Islet precursor cell (in vitro differentiated cells): Measurements from ENCODE around the gene ITGAV.
A peak's percentile ranks its signal among the peaks of the same experiment; 100 is the strongest.
"Not testable (repeated sequence)": the region's sequence is repeated elsewhere in the genome, so short reads cannot be mapped to it uniquely, and the experiment has no call there.

Source experiments
- DNase-seq: peaks from one replicate; pipeline ENCODE4 v3.0.0-alpha.2; 2018

The ITGAV gene

DNA sequence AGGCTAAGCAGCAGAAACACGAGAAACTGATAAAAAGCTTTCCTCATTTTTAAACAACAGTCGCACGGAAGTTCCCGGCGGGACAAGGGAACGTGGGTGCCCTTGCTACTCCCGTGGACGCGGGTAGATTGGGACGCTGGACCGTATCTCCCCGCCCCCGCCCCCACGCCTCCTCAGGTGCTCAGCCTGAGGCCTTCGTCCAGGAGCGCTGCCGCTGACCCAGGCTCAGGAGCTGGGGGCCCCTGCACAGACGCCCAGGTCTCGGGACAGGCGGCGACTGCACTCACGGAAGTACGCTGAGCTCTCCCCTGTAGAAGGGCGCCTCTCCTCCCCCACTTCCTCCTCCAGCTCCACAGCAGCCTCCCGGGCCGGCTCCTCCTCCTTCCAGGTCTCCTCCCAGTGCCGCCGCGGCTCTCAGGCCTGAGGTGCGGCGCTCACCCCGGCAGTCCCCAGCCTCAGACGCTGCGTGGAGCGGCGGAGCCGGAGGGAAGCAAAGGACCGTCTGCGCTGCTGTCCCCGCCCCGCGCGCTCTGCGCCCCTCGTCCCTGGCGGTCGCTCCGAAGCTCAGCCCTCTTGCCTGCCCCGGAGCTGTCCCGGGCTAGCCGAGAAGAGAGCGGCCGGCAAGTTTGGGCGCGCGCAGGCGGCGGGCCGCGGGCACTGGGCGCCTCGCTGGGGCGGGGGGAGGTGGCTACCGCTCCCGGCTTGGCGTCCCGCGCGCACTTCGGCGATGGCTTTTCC, at the start of gene ITGAV:
Gene ITGAV (plus strand): TSS at position 445 of the 738 bp plus-strand sequence. CDS start 283 bp downstream, at position 728.
- peak; percentile 99 for DNase-seq

DNA sequence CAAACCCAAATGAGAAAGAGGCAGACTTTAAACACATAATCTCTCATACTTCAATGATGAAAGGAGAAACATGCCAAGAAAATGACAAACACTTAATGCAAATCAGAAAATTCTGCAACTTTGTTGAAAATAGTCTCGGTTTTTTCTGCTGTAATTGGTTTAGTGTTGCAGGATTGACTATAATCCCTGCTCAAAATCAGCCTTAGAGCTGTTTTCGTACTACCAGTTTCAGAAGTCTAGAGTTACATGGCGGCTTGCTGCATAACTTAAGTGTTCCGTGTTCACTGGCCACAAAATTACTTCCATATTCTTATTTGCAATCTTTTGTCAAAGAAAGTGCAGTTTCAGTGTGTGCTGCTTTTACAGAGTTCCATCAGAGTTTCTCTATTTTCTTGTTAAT, 48.9 kb upstream of the ITGAV start:
- no peak for DNase-seq

DNA sequence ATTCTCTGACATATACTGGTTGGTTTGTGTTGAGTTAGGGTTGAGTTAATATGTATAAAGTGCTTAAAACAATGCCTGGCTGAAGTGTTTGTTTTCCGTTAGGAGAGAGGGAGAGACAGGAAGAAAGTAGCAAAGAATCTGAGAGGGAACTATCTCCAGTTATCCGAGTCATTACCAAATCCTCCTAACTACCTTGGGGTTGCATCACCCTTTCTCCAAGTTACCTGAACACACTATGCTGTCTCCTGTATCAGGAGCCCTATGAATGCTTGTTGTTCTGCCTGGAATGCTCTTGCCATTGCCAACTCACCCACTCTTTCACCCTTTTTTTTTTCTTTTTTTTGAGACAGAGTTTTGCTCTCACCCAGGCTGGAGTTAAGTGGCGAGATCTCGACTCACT, 47.9 kb upstream of the ITGAV start:
- peak; percentile 62 for DNase-seq

DNA sequence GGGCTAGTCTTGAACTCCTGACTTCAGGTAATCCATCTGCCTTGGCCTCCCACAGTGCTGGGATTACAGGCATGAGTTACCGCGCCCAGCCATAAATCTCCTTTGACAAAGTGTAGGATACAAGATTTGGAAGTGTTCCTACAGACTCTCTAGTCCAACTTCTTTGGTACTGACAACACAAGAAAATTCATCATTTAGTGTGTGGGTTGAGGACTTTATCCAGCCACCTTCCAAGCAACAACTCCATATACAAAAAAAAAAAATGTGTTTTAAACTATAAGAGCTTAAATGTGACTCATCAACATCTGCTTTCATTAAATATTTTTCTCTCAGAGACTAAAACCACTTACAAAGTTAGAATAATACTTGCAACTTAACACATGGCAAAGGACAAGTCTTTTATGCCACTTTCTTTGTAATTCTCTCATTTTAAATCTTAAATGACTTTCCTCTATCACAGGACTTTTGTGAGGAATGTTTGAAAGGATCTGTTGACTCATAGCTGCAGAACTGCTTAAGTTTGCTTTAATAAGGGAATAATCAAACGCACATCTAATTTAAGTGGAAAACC, 46.2 kb upstream of the ITGAV start:
- peak; percentile 73 for DNase-seq

DNA sequence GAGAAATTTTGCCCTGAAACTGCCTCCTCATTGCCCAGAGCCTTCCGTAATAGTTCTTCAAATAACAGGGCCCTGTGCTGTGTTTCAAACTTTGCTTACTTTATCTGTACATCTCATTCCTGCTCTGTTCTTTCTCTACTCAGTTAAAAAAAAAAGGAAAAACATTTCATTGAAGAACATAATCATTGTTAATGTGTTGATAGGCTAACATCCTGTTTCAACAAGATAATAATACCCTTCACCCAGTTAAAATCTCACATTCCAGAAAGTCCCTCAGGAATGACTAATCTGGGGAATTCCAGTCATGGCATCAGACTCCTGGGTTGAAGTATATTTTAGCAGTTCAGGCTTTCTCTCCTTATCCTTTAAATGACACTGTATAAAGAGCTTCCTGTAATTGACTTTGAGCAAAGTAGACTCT, 45.6 kb upstream of the ITGAV start:
- DNase-seq, result peak; percentile 61

DNA sequence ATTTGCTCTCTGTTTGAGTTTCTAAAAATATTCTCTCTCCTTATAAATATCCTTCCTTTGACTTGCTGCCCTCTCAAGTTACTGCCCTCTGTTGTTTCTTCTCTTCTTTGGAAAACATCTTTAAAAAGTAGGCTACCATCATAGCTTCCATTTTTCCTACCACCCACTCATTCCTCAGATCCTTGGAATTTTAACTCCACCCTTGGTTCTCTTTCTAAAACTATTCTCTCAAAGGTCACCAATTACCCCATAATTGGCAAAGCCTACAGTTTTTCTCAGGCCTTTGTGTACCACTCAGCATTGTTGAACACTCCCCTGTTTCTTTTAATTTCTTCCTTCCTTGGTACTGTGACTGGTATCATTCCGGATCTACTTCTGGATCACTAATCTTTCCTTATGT, 43.0 kb upstream of the ITGAV start:
- DNase-seq, result no peak

DNA sequence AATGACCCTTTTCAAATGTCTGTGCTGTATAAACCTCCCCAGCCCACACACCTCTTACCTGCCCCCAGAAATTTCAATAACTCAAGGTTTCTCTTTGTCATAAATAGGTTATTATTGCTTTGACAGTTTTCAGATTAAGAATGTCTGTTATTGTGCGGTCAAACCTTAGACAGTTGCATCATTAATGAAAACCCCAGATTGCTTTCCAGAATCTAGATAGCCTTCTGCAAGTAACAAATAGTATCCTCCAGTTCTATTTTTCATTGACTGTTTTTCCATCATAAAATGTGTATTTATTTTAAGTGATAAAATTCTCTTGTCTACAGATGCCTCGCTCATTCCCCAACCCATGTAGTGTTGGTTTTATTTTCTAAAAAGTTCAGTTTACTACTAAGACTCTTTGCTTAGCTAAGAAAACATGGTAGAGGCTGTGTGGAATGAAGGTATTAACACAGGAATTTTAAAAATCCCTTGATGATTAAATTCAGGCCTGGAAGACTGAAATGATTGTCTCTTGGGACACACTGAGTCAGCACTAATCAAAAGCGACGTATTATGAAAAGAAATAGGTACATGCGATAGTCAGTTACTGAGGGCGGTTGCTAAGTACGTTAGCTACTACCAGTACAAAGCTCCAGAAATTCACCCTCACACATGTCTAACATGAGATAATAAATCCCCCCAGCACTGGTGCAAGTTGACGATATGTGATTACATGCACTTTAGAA, 38.4 kb upstream of the ITGAV start:
- DNase-seq, result no peak

DNA sequence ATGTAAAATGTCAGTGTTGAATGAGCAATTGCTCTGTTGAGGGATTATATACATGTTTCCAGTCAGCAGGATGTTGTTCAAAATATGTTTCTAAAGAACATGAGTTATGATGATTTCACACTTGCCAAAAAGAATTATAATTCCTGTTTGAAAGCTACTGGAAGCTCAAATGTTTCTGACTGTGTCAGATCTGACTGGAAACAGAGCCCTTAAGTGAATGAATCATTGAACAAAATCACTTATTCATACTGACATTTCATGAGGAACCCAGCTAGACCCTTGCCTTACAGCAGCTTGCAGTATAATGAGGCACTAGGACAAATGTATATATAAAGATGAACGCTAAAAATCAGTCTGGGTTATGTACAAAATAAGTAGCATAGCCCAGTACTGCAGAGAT, 35.4 kb upstream of the ITGAV start:
- no peak for DNase-seq

DNA sequence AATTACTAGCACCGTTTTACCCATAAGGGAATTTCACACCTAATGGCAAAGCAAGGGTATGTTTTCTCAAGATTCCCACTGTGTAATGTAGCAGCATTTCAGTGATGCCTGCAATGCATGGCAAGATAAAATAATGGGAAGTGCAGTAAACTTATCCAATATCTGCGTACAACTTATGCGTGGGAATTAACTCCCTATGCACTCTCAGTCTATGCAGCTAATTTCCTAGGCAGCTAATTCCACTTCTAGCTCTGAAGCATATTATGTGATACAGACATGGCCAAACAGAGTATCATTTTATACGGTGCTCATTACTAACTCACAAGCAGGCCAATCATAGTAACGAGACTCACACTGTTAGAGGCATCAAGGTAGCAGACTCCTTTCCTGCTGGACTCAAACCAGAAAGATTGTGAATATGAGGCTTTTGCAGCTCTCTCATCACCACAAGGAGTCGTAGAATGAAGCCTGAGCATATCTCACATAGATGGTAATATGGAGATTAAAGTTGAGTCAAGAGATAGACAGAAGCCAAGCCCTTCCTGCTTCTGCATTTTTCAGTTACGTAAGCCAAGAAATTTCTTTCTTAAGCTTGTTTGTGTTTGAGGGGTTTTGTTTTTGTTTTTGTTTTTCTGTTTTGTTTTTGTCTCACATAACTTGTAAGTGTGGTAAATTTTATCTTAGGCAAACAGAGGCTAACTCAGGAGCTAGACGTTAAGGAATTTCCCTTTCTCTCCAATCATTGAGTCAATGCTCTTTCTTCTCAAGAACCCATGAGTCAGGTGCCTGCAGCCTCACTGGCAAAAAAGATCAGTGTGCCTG, 34.8 kb upstream of the ITGAV start:
- DNase-seq, result no peak

DNA sequence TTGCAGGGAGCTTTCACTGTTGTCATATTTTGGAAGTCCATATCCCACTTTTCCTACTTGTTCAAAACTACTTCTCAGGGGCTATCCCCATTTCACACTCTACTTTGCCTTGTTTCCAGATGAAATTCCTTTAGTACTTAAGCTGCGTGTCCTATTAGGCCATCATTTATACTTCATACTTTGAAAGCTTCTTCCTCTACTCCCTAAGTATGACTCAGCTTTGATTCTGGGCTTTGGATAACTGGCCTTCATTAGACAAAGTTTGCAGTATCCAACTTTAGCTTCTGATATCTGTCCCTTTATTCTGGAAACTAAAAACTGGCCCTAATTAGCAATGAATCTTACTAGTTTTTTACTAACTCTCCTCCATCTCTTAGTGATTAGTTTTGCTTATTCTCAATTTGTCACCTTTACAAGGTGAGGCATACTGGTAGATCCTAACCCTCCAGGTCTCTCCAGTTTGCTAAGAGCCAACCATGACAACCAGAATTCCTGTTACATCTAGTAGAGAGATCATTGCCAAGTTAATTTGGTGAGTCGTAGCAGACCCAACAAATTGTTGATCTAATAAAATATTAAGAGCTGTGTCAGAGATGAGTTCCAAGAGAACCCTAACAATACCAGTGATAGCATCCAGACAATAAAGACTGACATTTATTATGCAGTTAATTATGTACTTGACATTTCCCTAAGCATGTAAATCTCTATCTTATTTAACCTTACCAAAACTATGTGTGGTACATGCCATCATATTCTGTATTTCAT, 31.2 kb upstream of the ITGAV start:
- no peak for DNase-seq

DNA sequence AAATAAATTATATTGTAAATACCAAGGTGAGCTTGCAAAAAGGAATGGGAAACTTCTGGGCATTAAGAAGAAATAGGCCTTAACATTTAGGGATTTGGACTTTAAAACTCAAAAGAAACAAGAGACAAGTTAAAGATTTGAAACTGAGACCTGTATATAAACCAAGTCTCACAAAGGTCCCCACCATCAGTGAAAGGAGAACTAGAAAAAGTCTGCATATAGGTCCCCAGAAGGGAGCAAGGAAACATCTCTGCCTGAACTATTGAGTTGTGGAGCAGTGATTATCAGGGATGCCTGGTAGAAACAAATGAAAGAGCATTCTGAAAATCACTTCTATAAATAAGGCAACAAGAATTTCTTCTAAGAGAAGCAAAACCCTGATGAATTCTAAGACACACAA, 30.5 kb upstream of the ITGAV start:
- no peak for DNase-seq

DNA sequence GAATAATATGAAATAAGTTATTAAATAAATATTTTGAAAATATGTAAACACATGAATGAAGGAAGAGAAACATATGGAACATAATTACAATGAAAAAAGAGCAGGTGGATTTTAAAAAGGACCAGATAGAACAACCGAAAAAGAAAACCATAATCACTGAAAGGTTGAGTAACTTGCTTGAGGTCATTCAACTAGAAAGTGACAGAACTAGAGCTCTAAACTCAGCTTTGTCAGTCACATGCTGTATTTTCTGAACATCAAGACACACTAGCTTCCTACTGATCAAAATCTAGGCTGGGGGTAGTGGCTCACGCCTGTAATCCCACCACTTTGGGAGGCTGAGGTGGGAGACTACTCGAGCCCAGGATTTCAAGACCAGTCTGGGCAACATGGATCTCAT, 30.0 kb upstream of the ITGAV start:
- DNase-seq, result no peak

DNA sequence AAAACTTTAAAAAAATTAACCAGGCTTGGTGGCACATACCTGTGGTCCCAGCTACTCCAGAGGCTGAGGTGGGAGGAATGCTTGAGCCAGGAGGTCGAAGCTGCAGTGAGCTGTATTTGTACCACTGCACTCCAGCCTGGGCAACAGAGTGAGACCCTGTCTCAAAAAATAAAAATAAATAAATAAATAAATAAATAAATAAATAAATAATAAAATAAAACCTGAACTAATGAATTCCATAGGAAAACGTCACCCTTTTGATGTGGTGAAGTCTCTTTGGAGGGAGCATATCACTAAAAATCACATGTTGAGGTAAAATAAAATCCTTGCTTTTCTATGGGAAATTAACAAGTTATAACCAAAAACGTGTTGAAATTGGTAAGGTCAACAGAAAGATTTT, 29.6 kb upstream of the ITGAV start:
- DNase-seq, result no peak

DNA sequence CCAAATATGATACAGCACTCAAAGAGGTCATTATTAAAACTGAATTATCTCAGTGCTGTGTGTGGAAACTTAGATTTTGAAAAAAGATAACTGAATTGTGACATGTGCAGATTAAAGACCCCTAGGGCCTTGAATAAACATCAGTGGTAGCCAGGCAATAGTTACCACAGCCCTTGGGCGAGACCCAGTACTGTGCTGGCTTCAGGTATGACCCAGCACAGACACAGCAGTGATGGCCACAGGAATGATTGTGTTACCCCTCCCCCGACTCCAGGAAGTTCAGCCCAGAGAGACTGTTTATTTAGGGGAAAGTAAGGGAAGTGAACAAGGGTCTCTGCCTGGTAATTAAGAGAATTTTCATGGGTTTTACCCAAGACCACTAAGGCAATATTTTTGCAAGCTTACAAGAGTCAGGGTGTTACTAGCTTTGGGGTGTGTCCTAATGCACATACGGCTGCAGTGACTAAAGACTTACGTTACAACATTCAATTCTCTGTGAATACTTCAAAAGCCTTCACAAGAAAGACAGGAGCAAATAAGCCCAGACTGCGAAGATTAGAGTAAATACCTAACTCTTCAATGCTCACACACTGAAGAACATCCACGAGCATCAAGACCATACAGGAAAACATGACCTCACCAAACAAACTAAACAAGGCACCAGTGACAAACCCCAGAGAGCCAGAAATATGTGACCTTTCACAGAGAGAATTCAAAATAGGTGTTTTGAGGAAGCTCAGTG, 28.2 kb upstream of the ITGAV start:
- peak; percentile 87 for DNase-seq

DNA sequence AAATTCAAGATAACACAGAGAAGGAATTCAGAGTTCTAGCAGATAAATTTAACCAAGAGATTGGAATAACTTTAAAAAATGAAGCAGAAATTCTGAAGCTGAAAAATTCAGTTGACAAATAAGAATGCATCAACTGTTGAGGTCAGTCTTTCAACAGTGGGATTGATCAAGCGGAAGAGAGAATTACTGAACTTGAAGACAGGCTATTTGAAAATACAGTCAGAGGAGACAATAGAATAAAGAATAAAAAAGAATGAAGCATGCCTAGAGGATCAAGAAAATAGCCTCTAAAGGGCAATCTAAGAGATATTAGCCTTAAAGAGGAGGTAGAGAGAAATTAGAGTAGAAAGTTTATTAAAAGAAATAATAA, 27.7 kb upstream of the ITGAV start:
- no peak for DNase-seq

DNA sequence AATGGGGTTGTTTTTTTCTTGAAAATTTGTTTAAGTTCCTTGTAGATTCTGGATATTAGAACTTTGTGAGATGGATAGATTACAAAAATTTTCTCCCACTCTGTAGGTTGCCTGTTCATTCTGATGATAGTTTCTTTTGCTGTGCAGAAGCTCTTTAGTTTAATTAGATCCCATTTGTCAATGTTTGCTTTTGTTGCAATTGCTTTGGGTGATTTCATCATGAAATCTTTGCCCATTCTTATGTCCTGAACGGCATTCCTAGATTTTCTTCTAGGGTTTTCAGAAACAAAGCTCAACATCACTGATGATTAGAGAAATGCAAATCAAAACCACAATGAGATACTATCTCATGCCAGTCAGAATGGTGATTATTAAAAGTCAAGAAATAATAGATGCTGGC, 21.3 kb upstream of the ITGAV start:
- DNase-seq, result not testable (repeated sequence)

DNA sequence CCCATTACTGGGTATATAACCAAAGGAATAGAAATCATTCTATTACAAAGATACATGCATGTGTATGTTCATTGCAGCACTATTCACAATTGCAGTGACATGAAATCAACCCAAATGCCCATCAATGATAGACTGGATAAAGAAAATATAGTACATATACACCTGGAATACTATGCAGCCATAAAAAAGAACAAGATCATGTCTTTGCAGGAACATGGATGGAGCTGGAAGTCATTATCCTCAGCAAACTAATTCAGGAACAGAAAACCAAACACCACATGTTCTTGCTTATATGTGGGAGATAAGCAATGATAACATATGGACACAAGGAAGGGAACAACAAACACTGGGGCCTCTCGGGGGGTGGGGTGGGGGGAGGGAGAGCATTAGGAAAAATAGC, 20.7 kb upstream of the ITGAV start:
- not testable (repeated sequence) for DNase-seq

DNA sequence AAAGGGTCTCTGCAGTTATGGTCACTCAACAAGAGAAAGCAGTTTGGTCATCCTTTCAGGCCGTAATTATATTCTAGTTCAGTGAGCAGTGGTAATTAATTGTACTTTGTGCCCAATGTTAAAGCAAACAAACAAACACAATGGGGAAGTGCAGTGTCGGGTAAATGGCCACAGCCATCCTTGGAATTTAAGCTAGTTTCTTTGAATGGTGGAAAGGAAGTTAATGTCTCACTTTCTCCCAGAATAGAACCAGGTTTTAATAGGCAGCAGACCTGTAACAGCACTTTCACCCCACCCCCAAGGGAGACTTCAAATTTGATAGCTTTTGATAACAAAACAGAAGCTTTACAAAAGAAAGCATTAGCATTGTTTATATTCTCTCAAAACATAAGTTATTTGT, 20.0 kb upstream of the ITGAV start:
- peak; percentile 76 for DNase-seq

DNA sequence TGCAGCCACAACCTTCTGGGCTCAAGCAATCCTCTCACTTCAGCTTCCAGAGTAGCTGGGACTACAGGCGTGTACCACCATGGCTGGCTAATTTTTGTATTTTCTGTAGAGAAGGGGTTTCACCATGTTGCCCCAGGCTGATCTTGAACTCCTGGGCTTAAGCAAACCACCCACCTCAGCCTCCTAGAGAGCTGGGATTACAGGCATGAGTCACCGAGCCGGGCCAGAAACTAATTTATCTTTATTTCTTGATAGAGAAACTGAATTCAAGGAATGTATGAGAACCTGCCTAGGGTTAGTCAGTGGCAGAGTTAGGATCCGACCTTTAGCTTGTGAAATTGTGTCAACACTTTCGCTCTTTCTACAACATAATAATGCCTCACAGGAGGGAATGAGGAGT, 19.3 kb upstream of the ITGAV start:
- peak; percentile 86 for DNase-seq

DNA sequence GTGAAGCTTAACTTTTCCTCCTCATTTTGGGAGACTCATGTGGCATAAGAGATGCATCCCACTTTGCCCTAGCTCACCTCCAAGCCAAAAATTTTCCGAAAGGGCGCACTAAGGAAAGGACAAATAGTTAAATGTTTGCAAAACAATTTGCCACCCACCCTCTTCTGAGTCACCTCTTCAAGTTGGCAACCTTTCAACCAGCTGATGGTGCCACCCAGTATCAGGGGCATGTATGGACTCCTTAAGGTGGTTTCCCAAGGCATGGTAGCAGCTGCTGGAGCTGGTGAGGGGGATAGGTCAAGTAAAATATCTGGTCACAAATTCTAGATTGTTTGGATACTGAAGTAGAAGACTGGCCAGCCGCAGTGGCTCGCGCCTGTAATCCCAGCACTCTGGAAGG, 17.2 kb upstream of the ITGAV start:
- no peak for DNase-seq

DNA sequence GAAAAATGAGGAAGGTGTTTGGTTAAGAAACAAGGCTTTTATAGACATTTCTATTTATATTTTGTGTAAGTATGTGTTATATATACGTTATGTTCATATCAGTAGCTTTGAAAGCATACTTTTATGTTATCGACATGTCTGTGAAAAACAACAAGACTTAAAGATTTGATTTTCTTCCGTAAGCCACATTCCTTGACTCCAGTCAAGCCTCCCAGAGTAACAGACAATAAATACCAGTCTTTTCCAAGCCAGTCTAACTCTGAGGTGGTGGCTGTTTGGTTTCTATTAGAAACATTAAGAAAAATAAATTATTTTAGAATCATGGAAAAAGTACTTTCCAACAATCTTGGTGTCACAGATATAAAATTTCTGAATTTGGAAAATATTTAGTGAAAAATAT, 16.3 kb upstream of the ITGAV start:
- DNase-seq, result no peak

DNA sequence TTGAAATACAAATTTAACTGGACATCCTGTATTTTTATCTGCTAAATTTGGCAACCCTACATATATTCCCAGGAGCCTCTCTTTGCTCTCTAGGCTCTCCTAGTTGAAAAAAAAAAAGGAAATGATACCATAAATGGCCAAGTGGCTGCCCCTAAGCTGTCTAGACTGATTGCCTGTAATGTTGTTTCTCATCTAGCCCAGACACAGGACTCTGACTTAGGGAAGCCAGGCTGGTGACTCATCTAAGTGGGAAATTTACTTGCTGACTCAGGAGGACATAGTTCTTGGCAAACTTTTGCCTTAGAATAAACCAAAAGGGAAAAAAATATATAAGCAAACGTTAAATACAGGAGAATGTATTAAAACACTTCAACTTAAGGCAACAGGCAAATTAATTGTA, 14.6 kb upstream of the ITGAV start:
- DNase-seq, result peak; percentile 94
